T47D (cell line): Measurements from ENCODE around the gene COG5.
"Not testable (repeated sequence)": the region's sequence is repeated elsewhere in the genome, so short reads cannot be mapped to it uniquely, and the experiment has no call there.

Experiments used
- DNase-seq, 2 experiments: peaks; one replicate each; pipeline versions ENCODE4 v3.0.0 to v3.0.0-alpha.2; 2011 to 2012; ENCODE audit warnings: low read depth in 1 of 2, low spot score in 1 of 2
- JUND ChIP-seq: IDR thresholded peaks from 2 replicates; pipeline ENCODE4 v1.6.1; 2012; ENCODE audit warnings: low read depth
- in situ Hi-C: cut with HindIII; loops from 2 replicates; pipeline ENCODE4 v1.10.0; 2016; ENCODE audit warnings: low sequenced_read_pairs, low pct_unique_long_range_greater_than_20kb

COG5 gene

GRCh38 chr7:107168233-107169119, 395.2 kb downstream of the COG5 start, which contains the start of gene HBP1:
Gene HBP1 (plus strand): TSS chr7:107169003. CDS start chr7:107179894, 10,891 bp downstream.
- TF ChIP-seq JUND, result no peak
- in situ Hi-C loops, result no loop called here
- DNase-seq, result peak; percentile 82 to 99

GRCh38 chr7:107167483-107168232, 396.1 kb downstream of the COG5 start:
- DNase-seq, result peak; percentile 24 to 80
- in situ Hi-C loops, result no loop called here
- no peak for TF ChIP-seq JUND

- in situ Hi-C loops, result no loop called here
These were observed 396.8 kb downstream of the COG5 start for GRCh38 chr7:107166736-107167426.

GRCh38 chr7:107165341-107165740, 398.4 kb downstream of the COG5 start:
- in situ Hi-C loops, result no loop called here
- TF ChIP-seq JUND, result no peak
- DNase-seq, result no peak

More at GRCh38 chr7:107166736-107167426, 396.8 kb downstream of the COG5 start:
- TF ChIP-seq JUND, result no peak
- DNase-seq, result no peak

- TF ChIP-seq JUND, result no peak
- no peak for DNase-seq
- in situ Hi-C loops, result no loop called here
These were observed 399.6 kb downstream of the COG5 start for GRCh38 chr7:107164092-107164491.

GRCh38 chr7:107162475-107162874, 401.2 kb downstream of the COG5 start:
- no peak for DNase-seq
- in situ Hi-C loops, result no loop called here
- no peak for TF ChIP-seq JUND

GRCh38 chr7:107161415-107161814, 402.3 kb downstream of the COG5 start:
- no peak for DNase-seq
- in situ Hi-C loops, result no loop called here
- no peak for TF ChIP-seq JUND

GRCh38 chr7:107160389-107160788, 403.3 kb downstream of the COG5 start:
- no peak for DNase-seq
- in situ Hi-C loops, result no loop called here
- TF ChIP-seq JUND, result no peak

GRCh38 chr7:107158028-107158427, 405.7 kb downstream of the COG5 start:
- DNase-seq, result no peak
- in situ Hi-C loops, result no loop called here
- TF ChIP-seq JUND, result no peak

GRCh38 chr7:107157091-107157490, 406.6 kb downstream of the COG5 start:
- in situ Hi-C loops, result no loop called here
- no peak for DNase-seq
- TF ChIP-seq JUND, result no peak

- DNase-seq, in situ Hi-C loops: not testable (repeated sequence)
These were observed 408.0 kb downstream of the COG5 start for GRCh38 chr7:107155726-107156125.

GRCh38 chr7:107154826-107155225, 408.9 kb downstream of the COG5 start:
- in situ Hi-C loops, result no loop called here
- DNase-seq, result no peak
- no peak for TF ChIP-seq JUND
